ENCODE measurements around the gene RAB6A. TPM values are rescaled to one million over a fixed set of nuclear protein-coding genes. Genes with fewer than 3 reads are reported as not detected.
"Not testable (repeated sequence)": the region's sequence is repeated elsewhere in the genome, so short reads cannot be mapped to it uniquely, and the experiment has no call there.

The RAB6A gene
- total RNA-seq, 1 experiment from 2014 or later = 92.3 TPM

GRCh38 chr11:73693899-73694525 lies 66.9 kb downstream of the RAB6A start:
- Mint-ChIP-seq H3K36me3 (ENCODE audit: insufficient read depth, unreplicated experiment) (peaks cover 4% of the 10 kb centered on the region), H3K27ac (ENCODE audit: unreplicated experiment) (no peak overlapping the region), H3K9me3 (ENCODE audit: low read depth, unreplicated experiment) (no peaks in the 10 kb centered on the region), H3K4me3 (ENCODE audit: low read depth, unreplicated experiment) (no peak overlapping the region), H3K27me3 (ENCODE audit: unreplicated experiment) (no peaks in the 10 kb centered on the region), H3K4me1 (ENCODE audit: low read depth, unreplicated experiment) (no peaks in the 10 kb centered on the region)
- TF ChIP-seq, protein P1, sequence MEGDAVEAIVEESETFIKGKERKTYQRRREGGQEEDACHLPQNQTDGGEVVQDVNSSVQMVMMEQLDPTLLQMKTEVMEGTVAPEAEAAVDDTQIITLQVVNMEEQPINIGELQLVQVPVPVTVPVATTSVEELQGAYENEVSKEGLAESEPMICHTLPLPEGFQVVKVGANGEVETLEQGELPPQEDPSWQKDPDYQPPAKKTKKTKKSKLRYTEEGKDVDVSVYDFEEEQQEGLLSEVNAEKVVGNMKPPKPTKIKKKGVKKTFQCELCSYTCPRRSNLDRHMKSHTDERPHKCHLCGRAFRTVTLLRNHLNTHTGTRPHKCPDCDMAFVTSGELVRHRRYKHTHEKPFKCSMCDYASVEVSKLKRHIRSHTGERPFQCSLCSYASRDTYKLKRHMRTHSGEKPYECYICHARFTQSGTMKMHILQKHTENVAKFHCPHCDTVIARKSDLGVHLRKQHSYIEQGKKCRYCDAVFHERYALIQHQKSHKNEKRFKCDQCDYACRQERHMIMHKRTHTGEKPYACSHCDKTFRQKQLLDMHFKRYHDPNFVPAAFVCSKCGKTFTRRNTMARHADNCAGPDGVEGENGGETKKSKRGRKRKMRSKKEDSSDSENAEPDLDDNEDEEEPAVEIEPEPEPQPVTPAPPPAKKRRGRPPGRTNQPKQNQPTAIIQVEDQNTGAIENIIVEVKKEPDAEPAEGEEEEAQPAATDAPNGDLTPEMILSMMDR (IDR thresholded peaks at IDR 0.05; ENCODE audit: unreplicated experiment) = no peak
- no peak for DNase-seq
- intact Hi-C loops (cut with micrococcal nuclease; ENCODE audit: unreplicated experiment) = no loop called here
- CTCF ChIA-PET = no interaction called here
- no TSS peak for BruUV-seq (replicated peaks)

GRCh38 chr11:73680687-73681086 lies 80.2 kb downstream of the RAB6A start:
- TF ChIP-seq, protein P1 (IDR thresholded peaks at IDR 0.05; ENCODE audit: unreplicated experiment) = no peak
- no peak for DNase-seq
- CTCF ChIA-PET = interaction anchor here (0.5 to 1.5 kb wide), 2 partner anchors 9 to 92 kb away, joined by 3 to 5 read pairs; no protein-coding TSS in a partner anchor
- H3K4me1 Mint-ChIP-seq (ENCODE audit: low read depth, unreplicated experiment) = no peaks in the 10 kb centered on the region
- intact Hi-C loops (cut with micrococcal nuclease; ENCODE audit: unreplicated experiment) = no loop called here
- no peak overlapping the region for H3K27ac Mint-ChIP-seq (ENCODE audit: unreplicated experiment)
- BruUV-seq (replicated peaks) = no TSS peak
- H3K27me3 Mint-ChIP-seq (ENCODE audit: unreplicated experiment) = no peaks in the 10 kb centered on the region
- peaks cover 10% of the 10 kb centered on the region for H3K36me3 Mint-ChIP-seq (ENCODE audit: insufficient read depth, unreplicated experiment)
- no peaks in the 10 kb centered on the region for H3K9me3 Mint-ChIP-seq (ENCODE audit: low read depth, unreplicated experiment)
- no peak overlapping the region for H3K4me3 Mint-ChIP-seq (ENCODE audit: low read depth, unreplicated experiment)

DNA sequence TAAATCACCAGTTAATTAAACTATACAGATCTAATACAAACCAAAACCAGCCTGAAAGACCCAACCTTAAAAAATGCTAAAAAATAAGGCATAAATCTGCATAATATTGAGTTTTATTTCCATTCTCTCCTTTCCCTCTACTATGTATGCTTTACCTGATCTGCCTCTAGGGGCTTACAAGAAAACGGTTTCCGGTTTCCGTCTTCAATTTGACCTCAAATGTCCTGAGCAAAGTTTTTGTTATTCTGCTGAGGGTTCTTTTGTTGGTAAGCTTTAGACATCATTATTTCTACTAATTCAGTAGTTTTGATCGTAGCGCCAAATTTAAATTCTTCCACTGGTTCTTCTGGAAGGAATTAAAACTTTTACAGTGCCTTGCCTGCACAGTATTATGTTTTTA lies 84.3 kb downstream of the RAB6A start:
- H3K27me3 Mint-ChIP-seq (ENCODE audit: unreplicated experiment); H3K4me1 Mint-ChIP-seq (ENCODE audit: low read depth, unreplicated experiment); H3K27ac Mint-ChIP-seq (ENCODE audit: unreplicated experiment); H3K4me3 Mint-ChIP-seq (ENCODE audit: low read depth, unreplicated experiment); H3K9me3 Mint-ChIP-seq (ENCODE audit: low read depth, unreplicated experiment); CTCF ChIA-PET; DNase-seq; BruUV-seq (replicated peaks); intact Hi-C loops (cut with micrococcal nuclease; ENCODE audit: unreplicated experiment): not testable (repeated sequence)
- H3K36me3 Mint-ChIP-seq (ENCODE audit: insufficient read depth, unreplicated experiment) = peaks cover 16% of the 10 kb centered on the region

DNA sequence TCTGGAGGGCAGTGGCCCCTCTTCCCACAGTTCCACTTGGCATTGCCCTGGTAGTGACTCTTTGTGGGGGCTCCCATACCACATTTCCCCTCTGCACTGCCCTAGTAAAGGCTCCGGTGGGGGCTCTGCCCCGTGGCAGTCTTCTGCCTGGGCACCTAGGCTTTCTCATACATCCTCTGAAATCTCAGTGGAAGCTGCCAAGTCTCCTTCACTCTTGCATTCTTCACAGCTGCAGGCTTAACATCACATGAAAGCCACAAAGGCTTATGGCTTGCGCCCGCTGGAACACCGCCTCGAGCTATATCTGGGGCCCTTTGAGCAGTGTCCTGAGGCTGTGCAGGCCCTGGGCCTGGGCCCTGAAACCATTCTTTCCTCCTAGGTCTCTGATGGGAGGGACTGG lies 89.2 kb downstream of the RAB6A start:
- intact Hi-C loops (cut with micrococcal nuclease; ENCODE audit: unreplicated experiment) = no loop called here
- no TSS peak for BruUV-seq (replicated peaks)
- Mint-ChIP-seq H3K9me3 (ENCODE audit: low read depth, unreplicated experiment) (no peaks in the 10 kb centered on the region), H3K36me3 (ENCODE audit: insufficient read depth, unreplicated experiment) (peaks cover 11% of the 10 kb centered on the region), H3K27me3 (ENCODE audit: unreplicated experiment) (no peaks in the 10 kb centered on the region), H3K27ac (ENCODE audit: unreplicated experiment) (no peak overlapping the region), H3K4me3 (ENCODE audit: low read depth, unreplicated experiment) (no peak overlapping the region), H3K4me1 (ENCODE audit: low read depth, unreplicated experiment) (no peaks in the 10 kb centered on the region)
- TF ChIP-seq, protein P1 (IDR thresholded peaks at IDR 0.05; ENCODE audit: unreplicated experiment) = no peak
- DNase-seq = no peak
- CTCF ChIA-PET = interaction anchor here (1.4 to 2.8 kb wide), 2 partner anchors 10 to 46 kb away, joined by 5 to 7 read pairs; no protein-coding TSS in a partner anchor

GRCh38 chr11:73670808-73671207 lies 90.1 kb downstream of the RAB6A start:
- no peak for DNase-seq
- CTCF ChIA-PET = interaction anchor here (0.6 to 2.8 kb wide), 4 partner anchors 10 to 87 kb away, joined by 3 to 7 read pairs (median 4); no protein-coding TSS in a partner anchor
- Mint-ChIP-seq H3K36me3 (ENCODE audit: insufficient read depth, unreplicated experiment) (peaks cover 11% of the 10 kb centered on the region), H3K4me1 (ENCODE audit: low read depth, unreplicated experiment) (no peaks in the 10 kb centered on the region), H3K27me3 (ENCODE audit: unreplicated experiment) (no peaks in the 10 kb centered on the region), H3K27ac (ENCODE audit: unreplicated experiment) (no peak overlapping the region), H3K4me3 (ENCODE audit: low read depth, unreplicated experiment) (no peak overlapping the region), H3K9me3 (ENCODE audit: low read depth, unreplicated experiment) (no peaks in the 10 kb centered on the region)
- TF ChIP-seq, protein P1 (IDR thresholded peaks at IDR 0.05; ENCODE audit: unreplicated experiment) = no peak
- intact Hi-C loops (cut with micrococcal nuclease; ENCODE audit: unreplicated experiment) = no loop called here
- BruUV-seq (replicated peaks) = no TSS peak

Data from Calu3 (cell line).